Measurements from ENCODE around the gene F2R. TPM values are rescaled to one million over a fixed set of nuclear protein-coding genes. Genes with fewer than 3 reads are reported as not detected.
A peak's percentile ranks its signal among the peaks of the same experiment; 100 is the strongest.
"Not testable (repeated sequence)": the region's sequence is repeated elsewhere in the genome, so short reads cannot be mapped to it uniquely, and the experiment has no call there.

F2R gene
- total RNA-seq, 1 donor from 2014 or later, result 13.5 TPM

DNA sequence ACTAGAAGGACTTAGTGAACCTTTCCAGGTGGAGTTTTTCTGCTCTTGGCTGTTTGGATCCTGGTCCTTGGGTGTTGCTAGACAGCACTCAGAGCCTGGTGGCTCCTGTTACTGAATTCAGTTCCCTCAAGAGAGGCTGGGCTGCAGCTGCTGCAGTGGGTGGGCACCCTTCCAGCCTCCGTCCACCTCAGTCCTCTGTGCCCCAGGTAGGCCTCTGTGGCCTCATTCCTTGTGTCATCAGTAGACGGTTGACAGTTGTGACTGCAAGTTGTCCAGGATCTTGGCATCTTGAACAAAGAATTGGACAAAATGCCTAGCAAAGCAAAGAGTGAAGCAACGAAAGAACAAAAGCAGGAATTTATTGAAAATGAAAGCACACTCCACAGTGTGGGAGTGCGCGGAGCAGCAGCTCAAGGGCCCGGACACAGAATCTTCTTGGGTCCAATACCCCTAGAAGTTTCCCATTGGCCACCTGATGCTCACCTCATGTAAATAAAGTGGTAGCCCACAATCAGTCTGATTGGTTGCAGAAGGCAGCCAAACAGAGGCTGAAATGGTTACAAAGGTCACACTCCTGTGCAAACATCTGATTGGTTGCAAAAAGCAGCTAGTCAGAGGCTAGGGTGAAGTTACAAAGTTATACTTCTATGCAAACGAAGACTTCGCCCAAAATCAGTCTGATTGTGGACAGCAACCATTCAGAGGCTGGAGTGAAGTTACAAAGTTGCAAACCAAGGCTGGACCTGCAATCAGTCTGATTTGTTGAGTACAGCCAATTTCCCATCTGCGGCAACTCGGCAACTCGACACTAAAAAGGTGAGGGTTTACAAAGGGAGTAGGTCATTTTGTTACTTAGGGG is 40.1 kb downstream of the F2R start:
- no peak for DNase-seq (ENCODE audit: low spot score)

DNA sequence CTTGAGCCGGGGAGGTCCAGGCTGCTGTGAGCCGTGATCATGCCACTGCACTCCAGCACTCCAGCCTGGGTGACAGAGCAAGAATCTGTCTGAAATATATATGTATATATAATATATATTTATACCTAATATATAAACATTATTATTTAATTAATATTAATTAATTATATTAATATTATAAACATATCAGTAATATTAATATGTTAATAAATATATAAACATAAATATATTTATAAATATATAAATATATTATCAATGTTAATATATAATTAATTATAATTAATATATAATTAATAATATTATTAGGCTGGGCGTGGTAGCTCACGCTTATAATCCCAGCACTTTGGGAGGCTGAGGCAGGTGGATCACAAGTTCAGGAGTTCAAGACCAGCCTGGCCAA is 41.1 kb downstream of the F2R start:
- DNase-seq (ENCODE audit: low spot score), result no peak

DNA sequence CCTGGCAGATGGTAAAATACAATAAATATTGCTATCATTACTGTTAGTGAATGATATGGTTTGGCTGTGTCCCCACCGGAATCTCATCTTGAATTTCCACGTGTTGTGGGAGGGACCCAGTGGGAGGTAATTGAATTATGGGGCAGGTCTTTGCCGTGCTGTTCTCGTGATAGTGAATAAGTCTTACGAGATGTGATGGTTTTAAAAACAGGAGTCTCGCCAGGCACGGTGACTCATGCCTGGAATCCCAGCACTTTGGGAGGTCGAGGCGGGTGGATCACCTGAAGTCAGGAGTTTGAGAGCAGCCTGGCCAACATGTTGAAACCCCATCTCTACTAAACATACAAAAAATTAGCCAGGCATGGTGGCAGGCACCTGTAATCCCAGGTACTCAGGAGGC is 45.2 kb downstream of the F2R start:
- not testable (repeated sequence) for DNase-seq (ENCODE audit: low spot score)

GRCh38 chr5:76762484-76762883 is 46.6 kb downstream of the F2R start:
- no peak for DNase-seq (ENCODE audit: low spot score)

DNA sequence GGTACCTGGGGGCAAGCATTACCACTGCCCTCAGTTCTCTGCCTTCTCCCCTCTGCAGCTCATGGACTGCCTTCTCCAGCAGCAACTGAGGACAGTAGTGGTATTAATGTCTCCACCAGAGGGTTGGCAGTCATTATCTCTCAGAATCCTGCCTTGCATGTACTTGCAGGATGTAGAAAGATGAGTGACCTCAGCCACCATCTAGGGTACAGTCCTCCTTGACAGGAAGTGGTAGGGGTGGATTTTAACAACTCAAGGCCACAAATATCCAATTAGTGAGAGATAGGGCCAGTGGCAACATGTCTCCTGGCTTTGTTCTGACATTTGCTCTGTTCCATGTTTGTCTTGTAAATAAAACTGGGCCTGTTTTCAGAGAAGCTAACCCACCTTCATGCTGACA is 47.2 kb downstream of the F2R start:
- no peak for DNase-seq (ENCODE audit: low spot score)

GRCh38 chr5:76764374-76764773 is 48.4 kb downstream of the F2R start:
- no peak for DNase-seq (ENCODE audit: low spot score)

DNA sequence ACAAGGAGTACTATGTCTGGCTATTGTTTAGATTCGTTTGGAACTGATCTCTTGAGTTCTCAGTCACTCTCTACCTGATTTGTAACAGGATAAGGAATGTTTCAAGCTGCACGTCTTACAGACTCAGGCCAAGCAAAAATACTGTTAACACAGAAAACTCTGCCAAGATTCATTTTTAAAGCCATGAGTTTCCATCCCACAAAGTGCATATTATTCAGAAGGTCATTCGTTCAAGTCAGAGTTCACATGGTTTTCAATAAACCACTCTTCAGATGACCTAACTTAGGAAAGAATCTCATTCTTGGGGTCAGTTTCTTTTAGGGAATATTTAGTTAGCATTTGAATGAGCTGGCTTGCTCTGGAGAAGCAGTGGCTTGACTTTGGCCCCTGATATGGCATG is 49.3 kb downstream of the F2R start:
- DNase-seq (ENCODE audit: low spot score), result no peak

DNA sequence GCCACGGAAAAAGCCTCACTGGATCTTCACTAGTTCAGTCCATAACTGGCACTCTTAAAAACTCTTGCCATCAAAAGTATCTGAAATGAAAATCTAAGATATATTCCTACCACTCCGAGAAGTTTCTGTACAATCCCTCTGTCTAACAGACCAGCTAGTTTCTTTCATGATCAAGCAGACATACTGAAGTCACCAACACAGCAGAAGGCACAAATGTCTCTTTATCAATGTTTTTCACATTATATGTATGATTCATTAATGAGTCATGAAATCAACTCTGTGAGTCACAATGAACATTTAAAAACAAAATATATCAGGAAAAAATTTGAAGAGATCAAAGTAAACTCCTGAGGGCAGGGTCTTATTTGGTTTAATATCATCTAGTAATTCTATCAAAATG is 50.8 kb downstream of the F2R start:
- no peak for DNase-seq (ENCODE audit: low spot score)

DNA sequence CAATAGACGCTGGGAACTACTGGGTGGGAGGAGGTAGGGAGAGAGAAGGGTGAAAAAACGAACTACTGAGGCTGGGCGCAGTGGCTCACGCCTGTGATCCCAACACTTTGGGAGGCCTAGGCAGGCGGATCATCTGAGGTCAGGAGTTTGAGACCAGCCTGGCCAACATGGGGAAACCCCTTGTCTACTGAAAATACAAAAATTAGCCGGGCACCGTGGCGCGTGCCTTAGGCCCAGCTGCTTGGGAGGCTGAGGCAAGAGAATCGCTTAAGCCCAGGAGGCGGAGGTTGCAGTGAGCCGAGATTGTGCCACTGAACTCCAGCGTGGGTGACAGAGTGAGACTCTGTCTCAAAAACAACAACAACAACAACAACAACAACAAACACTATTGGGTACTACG is 55.1 kb downstream of the F2R start:
- DNase-seq (ENCODE audit: low spot score), result not testable (repeated sequence)

DNA sequence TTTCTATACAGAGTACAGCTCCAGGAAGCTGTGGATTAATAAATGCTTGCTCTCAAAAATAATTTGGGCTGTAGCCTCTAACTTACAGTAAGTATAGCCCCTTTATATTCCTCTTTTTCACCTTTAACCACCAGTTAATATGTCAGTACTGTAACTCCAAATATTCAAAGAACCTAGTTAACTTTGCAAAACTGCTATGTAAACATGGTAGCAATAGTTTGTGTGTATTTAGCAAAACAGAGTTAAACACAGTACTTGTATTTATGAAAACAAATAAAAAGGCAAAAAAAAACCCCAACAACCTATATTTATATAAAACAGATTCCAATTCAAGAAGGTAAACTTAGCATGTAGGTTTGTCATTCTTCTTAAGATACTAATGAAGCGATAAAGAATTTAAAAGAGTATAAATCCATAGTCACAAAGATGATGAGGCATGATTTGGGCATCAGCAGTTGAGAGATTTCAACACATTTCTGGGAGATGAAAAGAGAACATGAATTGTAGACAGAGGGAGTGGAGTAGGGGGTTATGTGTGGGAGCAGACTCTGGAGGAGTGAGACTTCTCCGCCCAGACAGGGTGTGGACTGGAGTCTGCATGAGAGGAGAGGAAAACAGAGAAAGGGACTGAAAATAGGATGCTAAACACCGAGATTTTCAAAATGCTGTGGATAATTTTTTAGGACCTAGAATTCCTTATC is 55.9 kb downstream of the F2R start:
- peak; percentile 29 for DNase-seq (ENCODE audit: low spot score)

- no peak for DNase-seq (ENCODE audit: low spot score)
Observed at GRCh38 chr5:76775921-76776320, 60.0 kb downstream of the F2R start.

DNA sequence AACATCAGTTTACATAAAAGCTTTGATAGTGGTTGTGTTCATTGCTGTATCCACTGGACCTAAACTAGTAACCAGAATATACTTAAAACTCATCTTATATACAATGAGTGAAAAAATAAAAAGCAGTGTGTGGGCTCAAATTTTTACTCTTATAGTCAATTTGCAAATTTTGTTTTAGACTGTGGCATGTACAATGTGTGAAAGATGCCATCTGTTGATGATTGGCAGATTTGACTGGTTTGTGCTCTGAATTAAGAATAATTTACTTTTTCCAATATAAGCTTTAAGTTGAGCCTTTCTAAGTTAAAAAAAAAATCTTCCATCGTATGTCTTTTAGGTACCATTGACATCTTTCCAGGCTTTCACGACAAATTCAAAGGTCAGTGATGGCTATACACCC is 60.5 kb downstream of the F2R start:
- no peak for DNase-seq (ENCODE audit: low spot score)

GRCh38 chr5:76780616-76781015 is 64.7 kb downstream of the F2R start:
- not testable (repeated sequence) for DNase-seq (ENCODE audit: low spot score)

- no peak for DNase-seq (ENCODE audit: low spot score)
Observed at GRCh38 chr5:76781775-76782174, 65.8 kb downstream of the F2R start.

DNA sequence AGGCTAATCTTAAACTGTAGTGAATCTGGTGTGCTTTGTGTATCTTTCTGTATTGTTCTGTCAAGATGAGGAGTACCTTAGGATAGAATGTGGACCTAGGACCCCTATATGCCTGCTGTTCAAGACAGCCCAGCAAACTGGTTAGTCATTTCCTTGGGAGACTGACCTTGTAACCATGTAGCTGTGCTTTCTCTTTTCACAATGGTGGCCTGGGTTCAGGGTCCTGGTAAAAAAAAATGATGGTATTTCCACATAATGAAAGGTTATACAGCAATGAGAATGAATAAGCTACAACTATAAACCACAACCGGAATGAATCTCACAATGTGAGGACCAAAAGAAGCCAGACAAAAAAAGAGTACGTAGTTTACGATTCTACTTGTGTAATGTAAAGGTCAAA is 66.5 kb downstream of the F2R start:
- no peak for DNase-seq (ENCODE audit: low spot score)

Other genes with a start within 250 kb of the F2R start
- gene F2RL2, start 92.7 kb upstream of the F2R start, total RNA-seq (ENCODE audit: insufficient read depth, low replicate concordance), result 0.96 TPM
- 3.9 TPM for gene F2RL1, start 102.9 kb downstream of the F2R start, total RNA-seq (ENCODE audit: insufficient read depth, low replicate concordance)
- gene S100Z, start 133.9 kb downstream of the F2R start, total RNA-seq (ENCODE audit: insufficient read depth, low replicate concordance), result 4.3 TPM
- gene CRHBP, start 236.9 kb downstream of the F2R start, total RNA-seq (ENCODE audit: insufficient read depth, low replicate concordance), result 0.96 TPM